ENCODE data around the gene TNNI2. TPM values are rescaled to one million over a fixed set of nuclear protein-coding genes. Genes with fewer than 3 reads are reported as not detected.
A peak's percentile ranks its signal among the peaks of the same experiment; 100 is the strongest.

The TNNI2 gene
- total and polyA plus RNA-seq, 10 of the 15 experiments (the other 5 are each of a cell fraction or from before 2014, with no cell fraction given): 0.14 to 0.79 (median 0.37) TPM; not detected in 4

DNA sequence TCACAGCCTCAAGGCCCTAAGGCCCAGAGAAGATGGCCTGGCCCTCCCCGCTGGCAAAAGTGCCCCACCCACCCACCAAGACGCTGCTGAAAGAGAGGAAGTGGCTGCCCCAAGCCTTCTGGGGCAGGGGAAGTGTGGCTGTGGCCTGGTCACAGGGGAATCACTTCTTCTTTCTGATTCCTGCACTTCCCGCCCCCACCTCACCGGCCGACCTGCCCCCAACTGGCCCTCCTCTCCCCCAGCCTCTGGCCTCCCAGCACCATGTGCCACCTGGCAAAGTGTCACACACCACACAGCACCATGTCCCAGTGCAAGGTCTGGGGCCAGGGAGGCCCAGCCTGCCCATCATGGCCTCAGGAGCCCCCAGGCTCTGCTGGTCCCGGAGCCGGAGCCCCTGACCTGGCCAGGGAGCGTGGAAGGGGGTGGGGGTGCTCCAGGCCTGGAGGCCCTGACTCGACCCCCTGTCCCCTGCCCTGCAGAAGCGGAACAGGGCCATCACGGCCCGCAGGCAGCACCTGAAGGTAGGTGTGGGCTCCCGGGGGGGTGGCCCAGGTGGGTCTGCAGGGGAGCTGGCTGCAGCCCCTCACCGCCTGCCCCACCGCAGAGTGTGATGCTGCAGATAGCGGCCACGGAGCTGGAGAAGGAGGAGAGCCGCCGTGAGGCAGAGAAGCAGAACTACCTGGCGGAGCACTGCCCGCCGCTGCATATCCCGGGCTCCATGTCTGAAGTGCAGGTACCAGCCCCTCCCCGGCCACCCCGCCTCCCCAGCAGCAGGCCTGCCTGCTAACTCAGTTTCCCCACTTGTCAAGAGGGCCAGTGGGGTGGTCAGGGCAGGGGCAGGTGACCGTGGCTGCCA is 1.4 kb downstream of the TNNI2 start (continued):
- TF ChIP-seq ZNF622 (IDR thresholded peaks at IDR 0.05) (no peak), NR2C2 (IDR thresholded peaks at IDR 0.05; ENCODE audit: borderline replicate concordance, control insufficient read depth, insufficient read length, low read depth) (no peak), EED (IDR thresholded peaks at IDR 0.05; ENCODE audit: low read depth) (no peak), CHD1 (IDR thresholded peaks at IDR 0.05; ENCODE audit: low read depth, low read length) (no peak), EP300 (IDR thresholded peaks at IDR 0.05; ENCODE audit: borderline replicate concordance in 1 of 2, control insufficient read depth in 1 of 2, low read depth in 2 of 2, low read length in 2 of 2) (no peak), GABPA (IDR thresholded peaks at IDR 0.05; ENCODE audit: low read depth) (no peak), PAX8 (IDR thresholded peaks at IDR 0.05) (no peak), MEF2A (IDR thresholded peaks at IDR 0.05; ENCODE audit: insufficient read depth, low read depth, low read length) (no peak), BMI1 (IDR thresholded peaks at IDR 0.05; ENCODE audit: borderline replicate concordance) (no peak), NFYA (IDR thresholded peaks at IDR 0.05; ENCODE audit: borderline replicate concordance, low read depth, low read length) (no peak), FOXM1 (IDR thresholded peaks at IDR 0.05; ENCODE audit: low read depth, low read length) (no peak), CHD4 (IDR thresholded peaks at IDR 0.05) (no peak), ATF7 (IDR thresholded peaks at IDR 0.05; ENCODE audit: low read depth) (0 out of 2 replicates have a peak, but pooled peaks have one; percentile 14), RAD21 (IDR thresholded peaks at IDR 0.05; ENCODE audit: insufficient read depth, low read depth, low read length) (no peak), BACH1 (IDR thresholded peaks at IDR 0.05; ENCODE audit: borderline replicate concordance) (no peak), WRNIP1 (IDR thresholded peaks at IDR 0.05; ENCODE audit: borderline replicate concordance, low read depth, low read length) (no peak), TCF12 (IDR thresholded peaks at IDR 0.05; ENCODE audit: low read depth, low read length) (0 out of 2 replicates have a peak, but pooled peaks have one; percentile 37), POLR2AphosphoS2 (IDR thresholded peaks at IDR 0.05; ENCODE audit: low read depth, low read length) (no peak), YBX1 (IDR thresholded peaks at IDR 0.05) (no peak), SPI1 (IDR thresholded peaks at IDR 0.05; ENCODE audit: borderline replicate concordance, insufficient read depth, low read depth, low read length) (peak; percentile 96), CREB1 (IDR thresholded peaks at IDR 0.05; ENCODE audit: low read depth) (no peak; the same call in 1 of the 2 replicates), KLF5 (IDR thresholded peaks at IDR 0.05; ENCODE audit: partially characterized antibody) (no peak)
- TF ChIP-seq, protein P1, sequence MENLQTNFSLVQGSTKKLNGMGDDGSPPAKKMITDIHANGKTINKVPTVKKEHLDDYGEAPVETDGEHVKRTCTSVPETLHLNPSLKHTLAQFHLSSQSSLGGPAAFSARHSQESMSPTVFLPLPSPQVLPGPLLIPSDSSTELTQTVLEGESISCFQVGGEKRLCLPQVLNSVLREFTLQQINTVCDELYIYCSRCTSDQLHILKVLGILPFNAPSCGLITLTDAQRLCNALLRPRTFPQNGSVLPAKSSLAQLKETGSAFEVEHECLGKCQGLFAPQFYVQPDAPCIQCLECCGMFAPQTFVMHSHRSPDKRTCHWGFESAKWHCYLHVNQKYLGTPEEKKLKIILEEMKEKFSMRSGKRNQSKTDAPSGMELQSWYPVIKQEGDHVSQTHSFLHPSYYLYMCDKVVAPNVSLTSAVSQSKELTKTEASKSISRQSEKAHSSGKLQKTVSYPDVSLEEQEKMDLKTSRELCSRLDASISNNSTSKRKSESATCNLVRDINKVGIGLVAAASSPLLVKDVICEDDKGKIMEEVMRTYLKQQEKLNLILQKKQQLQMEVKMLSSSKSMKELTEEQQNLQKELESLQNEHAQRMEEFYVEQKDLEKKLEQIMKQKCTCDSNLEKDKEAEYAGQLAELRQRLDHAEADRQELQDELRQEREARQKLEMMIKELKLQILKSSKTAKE (IDR thresholded peaks at IDR 0.05; ENCODE audit: low read depth, poor library complexity, severe bottlenecking): no peak
- TF ChIP-seq, protein P2, sequence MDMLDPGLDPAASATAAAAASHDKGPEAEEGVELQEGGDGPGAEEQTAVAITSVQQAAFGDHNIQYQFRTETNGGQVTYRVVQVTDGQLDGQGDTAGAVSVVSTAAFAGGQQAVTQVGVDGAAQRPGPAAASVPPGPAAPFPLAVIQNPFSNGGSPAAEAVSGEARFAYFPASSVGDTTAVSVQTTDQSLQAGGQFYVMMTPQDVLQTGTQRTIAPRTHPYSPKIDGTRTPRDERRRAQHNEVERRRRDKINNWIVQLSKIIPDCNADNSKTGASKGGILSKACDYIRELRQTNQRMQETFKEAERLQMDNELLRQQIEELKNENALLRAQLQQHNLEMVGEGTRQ (IDR thresholded peaks at IDR 0.05; ENCODE audit: borderline replicate concordance, low read depth, low read length): no peak
- TF ChIP-seq, protein P3, sequence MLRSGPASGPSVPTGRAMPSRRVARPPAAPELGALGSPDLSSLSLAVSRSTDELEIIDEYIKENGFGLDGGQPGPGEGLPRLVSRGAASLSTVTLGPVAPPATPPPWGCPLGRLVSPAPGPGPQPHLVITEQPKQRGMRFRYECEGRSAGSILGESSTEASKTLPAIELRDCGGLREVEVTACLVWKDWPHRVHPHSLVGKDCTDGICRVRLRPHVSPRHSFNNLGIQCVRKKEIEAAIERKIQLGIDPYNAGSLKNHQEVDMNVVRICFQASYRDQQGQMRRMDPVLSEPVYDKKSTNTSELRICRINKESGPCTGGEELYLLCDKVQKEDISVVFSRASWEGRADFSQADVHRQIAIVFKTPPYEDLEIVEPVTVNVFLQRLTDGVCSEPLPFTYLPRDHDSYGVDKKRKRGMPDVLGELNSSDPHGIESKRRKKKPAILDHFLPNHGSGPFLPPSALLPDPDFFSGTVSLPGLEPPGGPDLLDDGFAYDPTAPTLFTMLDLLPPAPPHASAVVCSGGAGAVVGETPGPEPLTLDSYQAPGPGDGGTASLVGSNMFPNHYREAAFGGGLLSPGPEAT (IDR thresholded peaks at IDR 0.05; ENCODE audit: low read depth): no peak
